ENCODE results near the gene PFDN6.
A peak's percentile ranks its signal among the peaks of the same experiment; 100 is the strongest.
"Not testable (repeated sequence)": the region's sequence is repeated elsewhere in the genome, so short reads cannot be mapped to it uniquely, and the experiment has no call there.

Gene PFDN6

DNA sequence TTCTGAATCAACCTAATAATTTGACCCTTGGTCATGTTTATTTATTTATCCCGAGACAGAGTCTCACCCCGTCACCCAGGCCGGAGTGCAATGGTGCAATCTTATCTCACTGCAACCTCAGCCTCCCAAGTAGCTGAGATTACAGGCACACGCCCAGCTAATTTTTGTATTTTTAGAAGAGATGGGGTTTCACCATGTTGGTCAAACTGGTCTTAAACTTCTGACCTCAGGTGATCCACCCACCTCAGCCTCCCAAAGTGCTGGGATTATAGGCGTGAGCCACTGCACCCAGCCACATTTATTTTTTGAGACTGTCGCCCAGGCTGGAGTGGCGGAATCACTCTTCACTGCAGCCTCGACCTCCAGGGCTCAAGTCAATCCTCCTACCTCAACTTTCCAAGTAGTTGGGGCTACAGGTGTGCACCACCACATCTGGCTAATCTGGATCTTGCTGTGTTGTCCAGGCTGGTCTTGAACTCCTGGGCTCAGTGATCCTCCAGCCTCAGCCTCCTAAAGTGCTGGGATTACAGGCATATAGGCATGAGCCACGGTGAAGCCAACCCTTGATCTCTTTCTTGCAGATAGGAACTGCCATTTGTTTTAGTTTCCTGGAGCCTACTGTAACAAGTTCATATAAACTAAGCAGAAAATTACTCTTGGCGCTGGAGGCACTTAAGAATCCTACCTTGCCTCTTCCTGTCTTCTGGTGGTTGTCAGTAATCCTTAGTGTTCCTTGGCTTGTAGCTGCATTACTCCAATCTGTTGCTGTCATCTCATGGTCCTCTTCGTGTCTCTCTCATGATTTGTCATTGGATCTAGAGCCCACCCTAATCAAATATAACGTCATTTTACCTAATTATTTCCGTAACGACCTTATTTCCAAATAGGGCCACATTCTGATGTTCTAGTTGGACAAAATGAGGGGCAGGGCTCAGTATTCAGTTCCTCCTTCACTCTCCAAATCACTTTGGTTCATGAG is 15.2 kb upstream of the PFDN6 start:
- no peak for DNase-seq

DNA sequence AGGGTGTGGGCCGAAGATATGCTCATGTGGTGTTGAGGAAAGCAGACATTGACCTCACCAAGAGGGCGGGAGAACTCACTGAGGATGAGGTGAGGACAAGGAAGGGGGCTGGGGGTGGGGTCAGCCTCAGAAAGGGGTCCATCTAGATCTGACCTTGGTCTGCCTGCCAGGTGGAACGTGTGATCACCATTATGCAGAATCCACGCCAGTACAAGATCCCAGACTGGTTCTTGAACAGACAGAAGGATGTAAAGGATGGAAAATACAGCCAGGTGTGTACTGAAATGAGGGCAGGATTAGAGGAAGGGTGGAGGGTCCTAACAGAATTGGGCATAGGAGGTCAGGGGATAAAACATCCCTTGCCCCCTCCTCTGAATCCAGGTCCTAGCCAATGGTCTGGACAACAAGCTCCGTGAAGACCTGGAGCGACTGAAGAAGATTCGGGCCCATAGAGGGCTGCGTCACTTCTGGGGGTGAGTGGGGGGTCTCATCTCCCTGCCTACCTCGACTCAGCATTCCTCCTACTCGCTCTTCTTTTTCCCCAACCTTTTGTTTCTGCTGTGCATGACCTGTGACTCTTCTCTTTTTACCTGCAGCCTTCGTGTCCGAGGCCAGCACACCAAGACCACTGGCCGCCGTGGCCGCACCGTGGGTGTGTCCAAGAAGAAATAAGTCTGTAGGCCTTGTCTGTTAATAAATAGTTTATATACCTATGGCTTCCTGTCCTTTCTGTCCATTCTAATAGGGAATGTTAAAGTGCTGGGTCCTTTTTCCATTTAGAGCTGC is 13.4 kb upstream of the PFDN6 start:
- DNase-seq = not testable (repeated sequence)

DNA sequence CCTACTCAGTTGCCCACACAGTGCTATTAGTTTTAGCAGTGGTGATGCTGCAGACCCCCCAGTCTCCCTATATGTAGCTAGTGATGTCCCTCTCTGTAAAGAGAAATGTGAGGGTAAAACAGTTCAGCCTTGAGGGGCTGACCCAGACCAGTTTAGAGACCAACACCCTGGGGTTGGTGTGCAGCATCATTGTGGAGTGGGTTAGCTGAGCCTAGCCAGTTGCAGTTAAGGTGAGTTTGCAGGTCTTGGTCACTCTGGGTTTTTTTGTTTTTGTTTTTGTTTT is 12.9 kb upstream of the PFDN6 start:
- DNase-seq = no peak

DNA sequence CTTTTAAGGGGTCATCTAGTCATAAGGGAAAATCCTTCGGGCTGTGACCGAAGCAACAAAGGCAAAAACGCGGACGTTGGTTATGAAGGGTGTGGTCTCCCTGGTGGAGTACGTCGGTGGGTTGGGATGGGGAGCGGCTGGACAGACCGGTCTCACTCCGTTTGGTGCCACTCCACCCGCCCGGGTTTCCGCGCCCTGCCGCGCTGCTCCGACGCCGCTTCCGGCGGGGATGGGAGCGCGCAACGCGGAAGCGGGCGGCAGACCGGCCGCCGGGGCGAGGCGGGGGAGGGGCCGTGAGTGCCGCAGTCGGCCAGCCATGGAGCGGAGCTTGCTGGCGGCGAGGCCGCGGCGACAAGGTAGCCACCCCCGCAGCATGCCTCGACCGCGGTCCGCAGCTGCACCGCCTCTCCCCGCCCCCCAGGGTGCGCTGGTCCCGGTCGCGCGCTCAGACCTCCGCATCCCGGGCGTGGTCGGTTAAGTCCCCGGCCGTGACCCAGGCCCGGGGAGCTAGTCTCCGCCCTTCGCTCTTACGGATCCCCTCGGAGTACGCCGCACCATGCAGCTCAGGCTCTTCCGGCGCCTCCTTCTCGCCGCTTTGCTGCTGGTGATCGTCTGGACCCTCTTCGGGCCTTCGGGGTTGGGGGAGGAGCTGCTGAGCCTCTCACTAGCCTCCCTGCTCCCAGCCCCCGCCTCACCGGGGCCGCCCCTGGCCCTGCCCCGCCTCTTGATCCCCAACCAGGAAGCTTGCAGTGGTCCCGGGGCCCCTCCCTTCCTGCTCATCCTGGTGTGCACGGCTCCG is 12.3 kb upstream of the PFDN6 start, which contains the start of gene B3GALT4:
Gene B3GALT4 (plus strand): TSS at position 260 of the 799 bp plus-strand sequence. CDS start 297 bp downstream, at position 557.
- peak; percentile 49 for DNase-seq

DNA sequence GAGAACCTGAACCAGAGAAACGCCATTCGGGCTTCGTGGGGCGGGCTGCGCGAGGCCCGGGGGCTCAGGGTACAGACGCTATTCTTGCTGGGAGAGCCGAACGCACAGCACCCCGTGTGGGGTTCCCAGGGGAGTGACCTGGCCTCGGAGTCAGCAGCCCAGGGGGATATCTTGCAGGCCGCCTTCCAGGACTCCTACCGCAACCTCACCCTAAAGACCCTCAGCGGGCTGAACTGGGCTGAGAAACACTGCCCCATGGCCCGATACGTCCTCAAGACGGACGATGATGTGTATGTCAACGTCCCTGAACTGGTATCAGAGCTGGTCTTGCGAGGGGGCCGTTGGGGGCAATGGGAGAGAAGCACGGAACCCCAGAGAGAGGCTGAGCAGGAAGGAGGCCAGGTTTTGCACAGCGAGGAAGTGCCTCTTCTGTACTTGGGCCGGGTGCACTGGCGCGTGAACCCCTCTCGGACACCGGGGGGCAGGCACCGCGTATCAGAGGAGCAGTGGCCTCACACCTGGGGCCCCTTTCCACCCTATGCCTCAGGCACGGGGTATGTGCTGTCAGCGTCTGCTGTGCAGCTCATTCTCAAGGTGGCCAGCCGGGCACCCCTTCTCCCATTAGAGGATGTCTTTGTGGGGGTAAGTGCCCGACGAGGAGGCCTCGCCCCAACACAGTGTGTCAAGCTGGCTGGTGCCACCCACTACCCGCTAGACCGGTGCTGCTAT is 11.6 kb upstream of the PFDN6 start:
- DNase-seq = no peak

DNA sequence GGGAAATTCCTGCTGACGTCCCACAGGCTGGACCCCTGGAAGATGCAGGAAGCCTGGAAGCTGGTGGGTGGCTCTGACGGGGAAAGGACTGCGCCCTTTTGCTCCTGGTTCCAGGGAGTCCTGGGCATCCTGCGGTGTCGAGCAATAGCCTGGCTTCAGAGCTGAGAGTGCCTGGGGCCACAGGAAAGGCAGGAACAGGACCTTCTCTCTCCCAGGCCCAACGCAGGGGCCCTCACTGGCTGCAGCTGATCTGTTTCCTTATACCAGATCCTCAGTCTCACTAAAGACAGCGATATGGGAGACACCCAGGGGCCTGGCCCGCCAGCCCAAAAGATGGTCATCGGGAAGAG is 11.0 kb upstream of the PFDN6 start:
- DNase-seq = no peak

DNA sequence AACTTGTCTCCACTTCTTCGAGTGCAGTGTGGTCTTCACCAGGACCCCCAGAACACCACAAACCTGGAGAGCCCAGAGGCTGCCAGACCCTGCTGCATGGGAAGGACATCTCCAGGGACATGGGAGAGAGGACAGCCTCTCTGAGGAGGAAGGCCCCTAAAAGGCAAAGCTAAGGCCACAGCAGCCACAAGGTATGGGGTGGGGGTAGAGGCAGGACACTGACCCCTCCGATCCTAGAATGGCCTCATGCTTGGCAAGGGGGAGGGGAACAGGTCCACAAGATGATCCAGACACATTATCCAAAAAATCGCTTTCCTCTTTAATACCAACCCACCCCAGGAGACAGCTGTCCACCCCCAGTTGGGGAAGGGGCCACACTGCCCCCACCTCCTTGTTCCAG is 10.6 kb upstream of the PFDN6 start:
- no peak for DNase-seq

DNA sequence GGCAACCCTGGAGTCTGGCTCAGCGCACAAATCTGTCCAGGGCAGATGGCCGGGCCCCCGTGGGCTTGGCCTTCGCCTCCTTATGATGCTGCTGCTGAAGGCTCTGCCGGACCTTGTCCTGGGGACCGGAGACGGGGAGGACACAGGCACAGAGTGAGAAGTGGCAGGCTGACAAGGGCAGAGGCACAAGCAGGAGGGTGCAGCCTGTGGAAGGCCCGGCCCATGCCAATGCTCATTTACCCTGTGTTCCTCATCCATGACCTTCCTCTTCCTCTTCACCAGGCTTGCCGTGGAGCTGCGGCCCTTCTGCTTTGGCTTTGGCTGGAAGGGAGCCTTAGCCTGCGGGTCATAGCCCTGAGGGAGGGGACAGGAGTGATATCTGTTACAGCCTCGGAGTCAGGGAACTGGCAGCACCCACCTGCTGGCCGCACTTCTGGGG is 10.1 kb upstream of the PFDN6 start:
- DNase-seq = no peak

DNA sequence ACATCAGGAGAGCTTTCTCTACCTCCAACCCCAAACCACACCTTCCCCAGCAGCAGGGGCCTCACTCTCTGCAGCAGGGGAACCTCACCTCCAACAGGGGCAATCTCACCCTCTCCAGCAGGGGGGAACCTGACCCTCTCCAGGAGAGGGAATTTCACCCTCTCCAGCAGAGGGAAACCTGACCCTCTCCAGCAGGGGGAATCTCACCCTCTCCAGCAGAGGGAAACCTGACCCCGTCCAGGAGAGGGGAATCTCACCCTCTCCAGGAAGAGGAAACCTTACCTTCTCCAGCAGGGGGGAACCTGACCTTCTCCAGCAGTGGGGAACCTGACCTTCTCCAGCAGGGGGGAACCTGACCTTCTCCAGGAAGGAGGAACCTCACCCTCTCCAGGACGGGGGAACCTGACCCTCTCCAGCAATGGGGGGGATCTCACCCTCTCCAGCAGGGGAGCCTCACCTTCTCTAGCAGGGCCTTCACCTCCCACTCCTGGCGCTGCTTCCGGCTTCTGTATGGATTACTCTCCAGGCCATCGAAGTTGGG is 9.4 kb upstream of the PFDN6 start:
- no peak for DNase-seq

DNA sequence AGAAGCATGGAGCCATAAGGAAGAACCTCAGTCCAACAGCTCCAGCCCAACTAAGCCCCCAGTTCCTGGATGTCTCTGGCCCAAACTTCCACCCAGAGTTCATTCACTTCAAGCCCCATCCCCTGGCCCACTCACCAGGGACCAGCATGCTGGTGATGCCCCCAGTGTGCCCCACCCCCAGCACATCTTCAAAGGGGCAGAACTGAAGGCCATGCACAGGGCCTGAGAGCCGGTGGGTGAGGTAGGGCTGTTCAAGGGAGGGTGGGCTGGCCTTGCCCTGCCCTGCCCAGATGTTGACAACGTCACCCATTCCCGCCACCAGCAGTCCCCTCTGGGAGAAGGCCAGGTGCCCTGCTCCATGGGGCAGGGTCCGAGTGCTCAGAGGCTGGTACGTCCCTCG is 8.9 kb upstream of the PFDN6 start:
- no peak for DNase-seq

DNA sequence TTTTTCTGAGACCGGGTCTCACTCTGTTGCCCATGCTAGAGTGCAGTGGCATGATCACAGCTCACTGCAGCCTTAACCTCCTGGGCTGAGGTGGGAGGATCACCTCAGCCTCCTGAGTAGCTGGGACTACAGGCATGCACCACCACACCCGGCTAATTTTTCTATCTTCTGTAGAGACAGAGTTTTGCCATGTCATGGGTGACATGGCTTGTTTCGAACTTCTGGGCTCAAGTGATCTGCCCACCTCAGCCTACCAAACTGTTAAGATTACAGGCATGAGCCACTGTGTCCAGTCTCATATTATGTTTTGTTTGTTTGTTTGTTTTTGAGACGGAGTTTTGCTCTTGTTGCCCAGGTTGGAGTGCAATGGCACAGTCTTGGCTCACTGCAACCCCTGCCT is 4.2 kb upstream of the PFDN6 start:
- not testable (repeated sequence) for DNase-seq

DNA sequence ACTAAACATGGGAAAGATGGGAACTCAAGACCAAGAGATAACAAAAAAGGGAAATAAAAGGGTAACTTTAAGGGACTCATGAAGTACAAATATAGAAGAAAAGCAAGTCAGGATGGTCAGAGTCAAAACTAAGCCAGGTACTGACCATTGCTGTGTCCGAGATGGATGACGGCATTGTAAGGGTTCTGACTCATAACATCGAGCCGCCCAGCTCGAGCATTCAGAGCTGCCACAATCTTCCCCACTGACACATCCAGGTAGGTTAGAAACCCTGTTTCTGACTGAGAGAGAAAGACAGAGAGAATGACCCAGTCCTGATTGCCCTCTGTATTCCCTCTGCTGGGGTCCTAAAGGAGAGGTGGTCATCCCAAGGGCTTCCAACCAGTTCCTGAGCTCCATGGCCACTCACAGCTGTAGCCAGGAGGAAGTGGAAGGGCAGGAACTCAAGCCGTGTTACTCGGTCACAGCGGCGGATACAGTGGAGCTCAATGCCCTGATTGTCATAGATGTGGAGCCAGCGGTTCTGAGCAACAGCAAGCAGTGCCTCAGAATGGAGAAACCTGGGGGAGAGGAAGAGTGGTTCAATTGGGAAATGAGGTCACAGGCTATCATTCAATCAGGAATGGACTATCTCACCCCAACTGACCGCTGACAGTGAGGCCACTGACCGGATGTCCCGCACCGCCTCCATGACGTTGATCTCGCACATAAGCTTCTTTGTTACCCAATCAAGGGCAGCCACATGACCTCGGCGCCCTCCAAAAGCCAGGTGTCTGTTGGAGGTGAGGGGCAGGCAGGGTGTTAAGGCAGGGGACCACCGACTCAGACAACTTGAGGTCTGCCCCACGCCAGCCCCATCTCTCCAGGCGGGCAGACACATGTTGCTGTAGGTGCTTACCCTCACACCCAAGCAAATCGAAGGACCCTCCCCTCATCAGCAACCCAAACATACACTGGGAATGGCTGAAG is 2.2 kb upstream of the PFDN6 start:
- DNase-seq = no peak

DNA sequence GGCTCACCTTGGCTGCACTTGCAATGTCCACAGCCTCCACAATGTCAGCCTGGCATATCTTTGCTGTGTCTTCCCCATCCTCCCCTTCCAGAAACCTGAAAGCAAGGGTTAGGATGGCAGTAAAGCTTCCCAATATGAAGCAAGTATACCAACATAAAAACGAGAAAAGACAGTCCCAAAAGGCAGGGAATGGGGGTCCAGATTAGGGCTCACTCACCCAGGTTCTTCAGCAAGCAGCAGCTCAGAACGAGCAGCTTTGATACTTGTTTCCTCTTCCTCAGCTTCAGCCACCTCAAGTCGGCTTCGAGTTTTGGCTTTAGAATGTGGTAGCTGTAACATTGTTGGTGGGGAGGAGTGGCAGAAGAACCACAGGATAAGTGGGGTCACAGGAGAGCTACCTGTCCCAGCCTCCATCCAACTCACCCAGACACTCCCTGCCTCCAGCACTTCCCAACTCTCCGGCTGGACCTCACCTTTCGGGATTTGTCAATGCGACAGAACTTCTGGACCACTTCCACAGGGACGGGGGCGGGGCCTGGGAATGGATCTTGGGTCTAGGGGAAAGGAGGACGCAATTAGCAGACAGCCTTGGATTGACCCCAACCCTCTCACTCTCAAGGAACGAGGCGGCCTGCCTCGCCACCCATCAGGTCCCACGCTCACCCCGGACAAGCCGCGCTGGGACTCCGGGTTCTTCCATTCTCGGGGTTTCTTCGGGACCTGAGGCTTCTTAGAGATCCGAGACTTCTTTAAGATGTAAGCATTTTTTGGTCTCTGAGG is 1.1 kb upstream of the PFDN6 start:
- DNase-seq = no peak

DNA sequence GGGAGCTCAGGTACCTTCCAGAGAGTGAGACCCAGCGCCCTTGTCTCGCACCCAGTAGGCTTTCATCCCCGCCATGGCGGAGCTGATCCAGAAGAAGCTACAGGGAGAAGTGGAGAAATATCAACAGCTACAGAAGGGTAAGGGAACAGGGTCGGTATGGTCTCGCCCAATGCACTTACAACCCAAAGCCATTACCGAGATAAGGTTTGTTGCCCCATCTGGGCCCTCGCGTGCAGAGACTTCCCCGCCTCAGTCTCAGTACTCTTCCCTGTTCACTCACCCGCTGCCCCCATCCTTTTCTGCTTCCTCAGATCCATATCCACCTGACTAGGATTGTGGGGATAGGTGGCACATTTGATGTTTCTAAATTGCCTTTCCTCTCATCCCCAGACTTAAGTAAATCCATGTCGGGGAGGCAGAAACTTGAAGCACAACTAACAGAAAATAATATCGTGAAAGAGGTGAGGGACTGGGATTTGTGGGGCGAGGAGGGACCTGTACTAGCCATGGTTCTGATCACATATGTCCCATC is 449 bp downstream of the PFDN6 start:
- DNase-seq = no peak

DNA sequence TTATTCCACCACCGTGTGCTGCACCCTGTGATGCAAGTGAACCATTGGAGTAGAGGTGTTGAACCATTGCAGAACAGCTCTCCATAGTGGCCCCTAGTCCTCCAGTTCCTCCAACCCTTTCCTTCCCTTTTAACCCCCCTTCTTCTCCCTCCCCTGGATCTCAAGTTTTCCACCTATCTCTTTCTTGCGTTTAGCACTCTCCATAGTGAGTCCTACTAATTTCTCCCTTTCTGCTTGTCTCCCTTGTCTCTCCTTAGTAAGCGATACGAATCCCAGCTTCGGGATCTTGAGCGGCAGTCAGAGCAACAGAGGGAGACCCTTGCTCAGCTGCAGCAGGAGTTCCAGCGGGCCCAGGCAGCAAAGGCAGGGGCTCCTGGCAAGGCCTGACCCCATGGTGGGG is 1.1 kb downstream of the PFDN6 start:
- no peak for DNase-seq

DNA sequence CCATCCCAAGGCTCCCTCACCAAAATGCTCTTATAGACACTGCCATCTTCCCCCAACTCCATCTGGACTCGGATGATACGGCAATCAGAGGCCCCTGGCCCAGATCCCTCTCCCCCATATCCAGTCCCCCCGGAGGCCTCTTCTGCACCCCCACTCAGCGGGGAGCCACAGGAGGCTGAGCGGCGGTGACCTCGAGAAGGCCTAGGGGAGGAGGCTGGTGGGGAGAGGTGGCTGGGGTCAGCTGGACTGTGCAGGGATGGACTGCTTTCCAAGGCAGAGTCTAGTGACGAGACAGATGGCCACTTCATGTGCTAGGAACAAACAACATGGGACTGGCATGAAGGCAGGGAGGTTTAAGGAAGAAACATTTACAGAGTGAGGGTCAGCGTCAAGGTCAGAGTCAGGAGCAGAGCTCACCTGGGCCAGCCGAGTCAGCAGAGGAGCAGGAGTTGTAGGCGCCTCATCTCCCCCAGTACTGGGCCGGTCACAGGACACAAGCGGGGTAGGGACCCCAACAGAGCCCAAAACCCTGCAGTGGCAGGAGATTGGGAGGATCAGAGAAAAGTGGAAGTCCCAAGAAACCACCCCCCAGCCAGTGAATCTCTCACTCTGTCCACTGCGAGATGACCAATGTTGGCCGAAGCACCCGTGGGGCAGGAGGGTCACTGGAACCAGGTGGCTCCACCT is 3.7 kb downstream of the PFDN6 start:
- no peak for DNase-seq

DNA sequence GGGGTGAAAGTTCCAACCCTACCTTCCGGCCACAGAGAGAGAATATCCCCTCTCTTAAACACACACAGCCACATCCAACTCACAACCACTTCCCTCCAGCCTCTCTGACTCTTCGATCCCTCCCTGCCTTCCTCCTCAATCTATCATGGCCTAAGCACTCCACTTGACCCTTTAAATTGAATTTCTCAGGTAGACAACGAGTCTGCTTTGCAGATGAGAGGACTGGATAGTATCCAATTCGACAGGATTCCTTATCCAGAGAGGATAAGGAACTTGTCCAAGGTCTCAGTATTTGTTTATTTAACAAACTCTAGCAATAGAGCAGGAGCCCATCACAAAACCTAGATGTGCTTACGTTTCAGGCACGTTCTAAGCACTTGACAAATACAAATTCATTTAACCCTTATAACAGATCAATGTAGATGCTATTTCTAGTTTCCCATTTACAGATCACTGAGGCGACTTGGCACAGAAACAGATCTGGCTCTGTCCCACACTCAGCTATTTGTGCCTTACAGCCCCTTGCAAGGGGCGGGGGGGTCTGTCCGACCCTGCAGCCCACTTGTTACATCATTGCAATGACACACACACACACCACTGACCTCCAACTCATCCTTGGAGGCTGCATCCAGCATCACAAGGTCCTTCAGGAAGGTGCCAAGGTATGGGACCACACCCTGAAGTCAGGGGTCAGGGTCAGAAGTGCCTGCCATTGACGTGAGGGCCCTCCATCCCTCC is 4.9 kb downstream of the PFDN6 start:
- DNase-seq = no peak

DNA sequence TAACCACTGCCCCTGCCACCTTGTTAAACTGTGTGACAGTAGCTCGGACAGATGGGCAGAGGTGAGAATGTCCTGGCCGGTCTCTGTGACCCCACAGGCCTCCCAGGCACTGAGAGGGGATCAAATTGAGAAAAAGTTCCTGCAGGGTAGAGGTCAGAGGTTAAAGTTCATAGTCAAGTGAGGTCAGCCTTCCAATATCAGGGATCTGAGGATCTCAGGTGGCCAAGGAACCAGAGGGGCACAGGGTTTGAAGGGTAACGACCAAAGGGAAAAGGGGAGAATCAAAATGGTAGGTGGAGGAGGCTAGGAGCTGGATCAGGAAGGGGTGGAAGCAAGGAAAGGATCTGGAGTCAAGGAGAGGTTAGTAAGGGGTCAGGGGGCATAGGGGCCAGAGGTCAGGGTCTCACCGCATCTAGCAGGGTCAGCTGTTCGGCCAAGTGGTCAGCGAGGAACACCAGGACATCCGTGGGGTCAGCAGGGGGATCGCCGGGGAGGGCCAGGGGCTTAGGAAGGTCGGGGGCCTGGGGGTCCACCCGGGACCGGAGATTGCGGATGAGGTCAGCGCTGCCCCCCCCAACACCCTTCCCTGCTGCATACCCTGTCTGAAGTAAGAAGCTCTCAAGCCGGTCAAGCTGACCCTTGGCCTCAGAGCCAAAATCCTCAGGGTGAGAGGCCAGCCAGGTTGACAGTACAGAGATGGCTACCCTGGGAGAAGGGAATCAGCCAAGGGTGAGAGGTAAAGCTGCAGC is 6.4 kb downstream of the PFDN6 start:
- DNase-seq = no peak

Data from NCI-H1048 (cell line).